ENCODE results near the gene PCDHA12.
A peak's percentile ranks its signal among the peaks of the same experiment; 100 is the strongest.
"Not testable (repeated sequence)": the region's sequence is repeated elsewhere in the genome, so short reads cannot be mapped to it uniquely, and the experiment has no call there.

Gene PCDHA12

DNA sequence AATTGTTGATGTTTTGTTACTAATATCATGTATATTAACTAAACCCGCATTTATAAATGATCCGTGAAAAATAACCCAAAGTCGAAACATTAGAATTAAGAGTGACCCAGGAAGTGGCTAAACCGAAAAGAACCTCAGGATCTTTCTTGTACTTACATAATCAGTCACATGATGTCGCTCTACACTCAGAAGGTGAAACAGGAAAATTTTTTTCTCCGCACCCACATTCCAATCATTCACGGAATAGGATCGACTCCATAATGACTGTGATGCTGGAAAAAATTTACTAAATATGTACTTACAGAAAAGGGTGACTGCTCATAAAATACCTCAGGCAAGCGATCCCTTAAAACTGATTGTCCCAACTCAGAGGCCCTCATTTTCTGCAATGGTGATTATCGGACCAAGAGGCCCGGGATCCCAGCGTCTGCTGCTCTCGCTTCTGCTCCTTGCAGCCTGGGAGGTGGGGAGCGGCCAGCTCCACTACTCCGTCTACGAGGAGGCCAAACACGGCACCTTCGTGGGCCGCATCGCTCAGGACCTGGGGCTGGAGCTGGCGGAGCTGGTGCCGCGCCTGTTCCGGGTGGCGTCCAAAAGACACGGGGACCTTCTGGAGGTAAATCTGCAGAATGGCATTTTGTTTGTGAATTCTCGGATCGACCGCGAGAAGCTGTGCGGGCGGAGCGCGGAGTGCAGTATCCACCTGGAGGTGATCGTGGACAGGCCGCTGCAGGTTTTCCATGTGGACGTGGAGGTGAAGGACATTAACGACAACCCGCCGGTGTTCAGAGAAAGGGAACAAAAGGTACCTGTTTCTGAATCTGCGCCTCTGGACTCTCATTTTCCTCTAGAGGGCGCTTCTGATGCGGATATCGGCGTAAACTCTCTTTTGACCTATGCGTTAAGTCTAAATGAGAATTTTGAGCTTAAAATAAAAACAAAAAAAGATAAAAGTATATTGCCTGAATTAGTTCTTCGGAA lies at the start of gene PCDHA12:
TSS of gene PCDHA12 (plus strand) at position 224 of the 981 bp plus-strand sequence. CDS start at position 389, 165 bp downstream.
- FAIRE-seq, result no peak
- peak; percentile 51 for DNase-seq (ENCODE audit: insufficient read length, low spot score)

GRCh38 chr5:140827704-140828361 lies 47.3 kb upstream of the PCDHA12 start, which contains the start of gene PCDHA6:
PCDHA6 (plus strand) TSS chr5:140827960; CDS start chr5:140828092, 132 bp downstream.
- FAIRE-seq (no peak), DNase-seq (ENCODE audit: insufficient read length, low spot score) (peak; percentile 32)

- FAIRE-seq (peak; percentile 26), DNase-seq (ENCODE audit: insufficient read length, low spot score) (no peak)
These were observed 46.8 kb upstream of the PCDHA12 start for GRCh38 chr5:140828362-140828737.

GRCh38 chr5:140829511-140830501 lies 45.3 kb upstream of the PCDHA12 start:
- FAIRE-seq; DNase-seq (ENCODE audit: insufficient read length, low spot score): not testable (repeated sequence)

DNA sequence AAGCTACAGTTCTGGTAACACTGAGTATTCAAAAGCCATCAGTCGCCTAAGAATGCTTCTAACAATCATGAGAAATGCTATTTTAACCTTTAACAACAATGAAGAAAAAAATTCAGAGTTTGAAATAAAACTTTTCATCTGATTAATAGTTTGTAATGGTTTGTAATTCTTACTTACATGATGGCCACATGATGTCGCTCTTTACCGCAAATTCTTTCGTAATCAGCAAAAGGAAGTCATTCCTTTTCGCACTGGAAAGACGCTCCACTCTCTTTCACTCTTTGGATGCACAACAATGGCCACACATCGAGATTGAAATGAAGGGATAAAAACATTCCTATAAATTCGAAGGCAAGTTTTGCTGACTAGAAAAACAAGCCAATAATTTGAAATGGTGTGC lies 41.1 kb upstream of the PCDHA12 start, which contains the start of gene PCDHA7:
TSS of gene PCDHA7 (plus strand) at position 277 of the 400 bp plus-strand sequence. CDS start at position 392, 115 bp downstream.
- FAIRE-seq (no peak), DNase-seq (ENCODE audit: insufficient read length, low spot score) (no peak)

DNA sequence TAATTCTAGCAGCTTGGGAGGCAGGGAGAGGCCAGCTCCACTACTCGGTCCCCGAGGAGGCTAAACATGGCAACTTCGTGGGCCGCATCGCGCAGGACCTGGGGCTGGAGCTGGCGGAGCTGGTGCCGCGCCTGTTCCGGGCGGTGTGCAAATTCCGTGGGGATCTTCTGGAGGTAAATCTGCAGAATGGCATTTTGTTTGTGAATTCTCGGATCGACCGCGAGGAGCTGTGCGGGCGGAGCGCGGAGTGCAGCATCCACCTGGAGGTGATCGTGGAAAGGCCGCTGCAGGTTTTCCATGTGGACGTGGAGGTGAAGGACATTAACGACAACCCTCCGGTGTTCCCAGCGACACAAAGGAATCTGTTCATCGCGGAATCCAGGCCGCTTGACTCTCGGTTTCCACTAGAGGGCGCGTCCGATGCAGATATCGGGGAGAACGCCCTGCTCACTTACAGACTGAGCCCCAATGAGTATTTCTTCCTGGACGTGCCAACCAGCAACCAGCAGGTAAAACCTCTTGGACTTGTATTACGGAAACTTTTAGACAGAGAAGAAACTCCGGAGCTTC lies 40.6 kb upstream of the PCDHA12 start:
- not testable (repeated sequence) for DNase-seq (ENCODE audit: insufficient read length, low spot score)

GRCh38 chr5:140835622-140836510 lies 39.2 kb upstream of the PCDHA12 start:
- no peak for FAIRE-seq

More for the DNA sequence above, 40.6 kb upstream of the PCDHA12 start:
- not testable (repeated sequence) for FAIRE-seq

DNA sequence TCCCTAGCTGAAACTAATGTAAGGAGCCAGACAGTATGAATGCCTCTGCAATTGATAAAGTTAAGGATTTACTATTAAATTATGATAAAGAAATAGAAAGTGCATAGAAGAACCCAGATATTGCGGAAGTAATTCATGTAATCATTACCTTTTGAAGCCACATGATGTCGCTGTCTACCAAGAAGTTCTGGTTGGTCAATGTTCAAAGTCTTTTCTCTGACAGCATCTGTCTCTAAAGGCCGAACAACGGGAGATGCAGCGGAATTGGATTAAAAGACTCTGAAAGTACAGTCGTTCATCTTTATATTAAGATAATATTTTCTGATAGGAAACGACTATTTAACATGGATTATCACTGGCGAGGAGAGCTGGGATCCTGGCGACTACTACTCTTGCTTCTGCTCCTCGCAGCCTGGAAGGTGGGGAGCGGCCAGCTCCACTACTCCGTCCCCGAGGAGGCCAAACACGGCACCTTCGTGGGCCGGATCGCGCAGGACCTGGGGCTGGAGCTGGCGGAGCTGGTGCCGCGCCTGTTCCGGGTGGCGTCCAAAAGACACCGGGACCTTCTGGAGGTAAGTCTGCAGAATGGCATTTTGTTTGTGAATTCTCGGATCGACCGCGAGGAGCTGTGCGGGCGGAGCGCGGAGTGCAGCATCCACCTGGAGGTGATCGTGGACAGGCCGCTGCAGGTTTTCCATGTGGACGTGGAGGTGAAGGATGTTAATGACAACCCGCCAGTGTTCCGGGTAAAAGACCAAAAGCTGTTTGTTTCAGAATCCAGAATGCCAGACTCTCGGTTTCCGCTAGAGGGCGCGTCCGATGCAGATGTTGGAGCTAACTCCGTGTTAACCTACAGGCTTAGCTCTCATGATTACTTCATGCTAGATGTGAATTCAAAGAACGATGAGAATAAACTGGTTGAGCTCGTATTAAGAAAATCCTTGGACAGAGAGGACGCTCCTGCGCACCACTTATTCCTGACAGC lies 33.8 kb upstream of the PCDHA12 start, which contains the start of gene PCDHA8:
TSS of gene PCDHA8 (plus strand) at position 210 of the 985 bp plus-strand sequence. CDS start at position 345, 135 bp downstream.
- DNase-seq (ENCODE audit: insufficient read length, low spot score), result peak; percentile 43
- no peak for FAIRE-seq

More at GRCh38 chr5:140835622-140836510, 39.2 kb upstream of the PCDHA12 start:
- DNase-seq (ENCODE audit: insufficient read length, low spot score), result no peak

- DNase-seq (ENCODE audit: insufficient read length, low spot score) (no peak), FAIRE-seq (no peak)
These were observed 32.0 kb upstream of the PCDHA12 start for GRCh38 chr5:140842798-140843733.

- not testable (repeated sequence) for DNase-seq (ENCODE audit: insufficient read length, low spot score); FAIRE-seq
These were observed 26.7 kb upstream of the PCDHA12 start, which contains the start of gene PCDHA9 for GRCh38 chr5:140848139-140849102. PCDHA9 (plus strand) TSS chr5:140848382; CDS start chr5:140848496, 114 bp downstream.

GRCh38 chr5:140849831-140850634 lies 25.1 kb upstream of the PCDHA12 start:
- DNase-seq (ENCODE audit: insufficient read length, low spot score); FAIRE-seq: not testable (repeated sequence)

DNA sequence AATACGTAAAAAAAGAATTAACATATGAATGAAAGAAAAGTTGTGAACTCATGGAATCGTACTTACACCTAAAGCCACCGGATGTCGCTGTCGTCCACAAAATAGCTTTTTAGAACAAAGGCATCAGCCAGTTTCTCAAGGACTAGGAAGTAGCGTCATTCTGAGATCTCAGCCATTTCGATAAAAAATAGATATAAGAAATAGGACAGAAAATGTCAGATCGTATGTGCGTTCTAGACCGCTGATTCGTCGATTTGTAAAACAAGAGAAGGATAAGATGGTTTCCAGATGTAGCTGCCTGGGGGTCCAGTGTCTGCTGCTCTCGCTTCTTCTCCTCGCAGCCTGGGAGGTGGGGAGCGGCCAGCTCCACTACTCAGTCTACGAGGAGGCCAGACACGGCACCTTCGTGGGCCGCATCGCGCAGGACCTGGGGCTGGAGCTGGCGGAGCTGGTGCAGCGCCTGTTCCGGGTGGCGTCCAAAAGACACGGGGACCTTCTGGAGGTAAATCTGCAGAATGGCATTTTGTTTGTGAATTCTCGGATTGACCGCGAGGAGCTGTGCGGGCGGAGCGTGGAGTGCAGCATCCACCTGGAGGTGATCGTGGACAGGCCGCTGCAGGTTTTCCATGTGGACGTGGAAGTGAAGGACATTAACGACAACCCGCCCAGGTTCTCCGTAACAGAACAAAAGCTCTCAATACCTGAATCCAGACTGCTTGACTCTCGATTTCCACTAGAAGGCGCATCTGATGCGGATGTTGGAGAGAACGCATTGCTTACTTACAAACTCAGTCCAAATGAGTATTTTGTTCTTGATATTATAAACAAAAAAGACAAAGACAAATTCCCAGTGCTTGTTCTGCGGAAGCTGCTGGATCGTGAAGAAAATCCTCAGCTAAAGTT lies 19.1 kb upstream of the PCDHA12 start, which contains the start of gene PCDHA10:
TSS of gene PCDHA10 (plus strand) at position 126 of the 903 bp plus-strand sequence. CDS start at position 278, 152 bp downstream.
- no peak for FAIRE-seq
- no peak for DNase-seq (ENCODE audit: insufficient read length, low spot score)

Data from HTR-8/SVneo (cell line).